ENCODE results near the gene BCO1. TPM values are rescaled to one million over a fixed set of nuclear protein-coding genes. Genes with fewer than 3 reads are reported as not detected.

BCO1 gene
- total and polyA plus RNA-seq, 2 of the 4 experiments (the other 2 are of a cell fraction) = not detected

- Histone ChIP-seq H3K36me3 (ENCODE audit: control insufficient read depth, insufficient read depth, low read length) (no peaks in the 10 kb centered on the region), H3K18ac (ENCODE audit: low read depth, low read length) (no peak overlapping the region), H2BK5ac (ENCODE audit: low read depth, low read length, poor library complexity, severe bottlenecking) (no peak overlapping the region), H3K4me2 (ENCODE audit: low read depth, low read length) (no peak overlapping the region), H3K9ac (ENCODE audit: low read depth, low read length) (no peak overlapping the region), H4K5ac (ENCODE audit: low read depth, low read length) (no peak overlapping the region), H3K79me1 (ENCODE audit: low read depth in 1 of 2, low read length in 2 of 2) (no peaks in the 10 kb centered on the region), H2BK20ac (ENCODE audit: low read depth, low read length) (no peak overlapping the region), H3K14ac (replicated peaks; ENCODE audit: low read depth, low read length) (no peak overlapping the region), H4K8ac (ENCODE audit: low read depth in 2 of 2, low read length in 2 of 2) (no peak overlapping the region), H3K56ac (ENCODE audit: extremely low read depth, insufficient read depth, low read length) (no peak overlapping the region), H2AK9ac (replicated peaks; ENCODE audit: low read depth, low read length, poor library complexity) (no peak overlapping the region), H3K9me3 (ENCODE audit: control insufficient read depth, insufficient read depth, low read length) (no peaks in the 10 kb centered on the region), H3K23ac (ENCODE audit: low read depth, low read length) (no peak overlapping the region), H4K20me1 (ENCODE audit: insufficient read depth, low read length) (no peaks in the 10 kb centered on the region), H3K4me1 (ENCODE audit: control insufficient read depth, insufficient read depth, low read length) (no peaks in the 10 kb centered on the region), H3K27me3 (ENCODE audit: control insufficient read depth, insufficient read depth, low read length) (peaks cover 28% of the 10 kb centered on the region), H2AFZ (replicated peaks; ENCODE audit: low read length, poor library complexity) (no peak overlapping the region), H2BK120ac (ENCODE audit: low read depth, low read length) (no peak overlapping the region), H3K9me1 (ENCODE audit: insufficient read depth, low read length) (no peaks in the 10 kb centered on the region), H3K4me3 (ENCODE audit: insufficient read depth, low read depth, low read length) (no peak overlapping the region), H2BK15ac (ENCODE audit: low read depth, low read length) (no peak overlapping the region), H2AK5ac (ENCODE audit: low read depth, low read length) (no peak overlapping the region), H3K27ac (ENCODE audit: insufficient read depth, low read length) (no peak overlapping the region), H3K4ac (ENCODE audit: low read depth, low read length) (no peak overlapping the region), H4K91ac (ENCODE audit: insufficient read depth, low read depth, low read length) (no peak overlapping the region)
- ChIA-PET CTCF (no interaction called here), POLR2A (ENCODE audit: unreplicated experiment) (no interaction called here)
- no CpG with 5 or more reads among the region's 6 CpGs for WGBS, 2 experiments (ENCODE audit: extremely low coverage in 2 of 2, insufficient read length in 1 of 2)
- no peak for TF ChIP-seq SMC3 (IDR thresholded peaks at IDR 0.05; ENCODE audit: low read depth, low read length)
- TF ChIP-seq USF2 (IDR thresholded peaks at IDR 0.05; ENCODE audit: low read depth, low read length) = no peak
- no peak for TF ChIP-seq CEBPB (IDR thresholded peaks at IDR 0.05; ENCODE audit: low read depth, low read length)
- ATAC-seq (ENCODE audit: low read depth) (no peak), DNase-seq (no peak)
- in situ Hi-C loops (cut with MboI; ENCODE audit: low sequenced_read_pairs) = loop anchor here (10.0 kb wide), 1 partner anchor 518 kb away; no protein-coding TSS in a partner anchor
- intact Hi-C loops (cut with micrococcal nuclease) = loop anchor here (5.0 to 10.0 kb wide), 3 partner anchors 108 to 515 kb away; partner anchors contain the start of genes ATMIN and GAN
- no TSS peak for BruUV-seq (replicated peaks)
- dilution Hi-C loops (cut with HindIII; ENCODE audit: low sequenced_read_pairs, unreplicated experiment) = no loop called here
Observed at GRCh38 chr16:81207076-81207475, 31.4 kb upstream of the BCO1 start.

Data from IMR-90 (cell line).